Left ventricle myocardium inferior (tissue), 1 donor: ENCODE measurements around the gene TSC22D1. TPM values are rescaled to one million over a fixed set of nuclear protein-coding genes. Genes with fewer than 3 reads are reported as not detected.
A peak's percentile ranks its signal among the peaks of the same experiment; 100 is the strongest.

Source experiments
- DNase-seq: peaks from one replicate; pipeline ENCODE4 v3.0.0-alpha.2; 2020
- H3K27ac ChIP-seq: fragments of 200-600 bp; replicated peaks from 2 replicates; pipeline ENCODE4 v1.8.0; 2021
- H3K27me3 ChIP-seq: fragments of 200-600 bp; 2 replicates; pipeline ENCODE4 v1.8.0; 2021; ENCODE audit warnings: low read depth
- H3K36me3 ChIP-seq: fragments of 200-600 bp; 2 replicates; pipeline ENCODE4 v1.8.0; 2021
- H3K4me1 ChIP-seq: fragments of 200-600 bp; 2 replicates; pipeline ENCODE4 v1.8.0; 2021
- H3K4me3 ChIP-seq: fragments of 200-600 bp; 2 replicates; pipeline ENCODE4 v1.8.0; 2021; ENCODE audit warnings: mild to moderate bottlenecking, moderate library complexity
- H3K9me3 ChIP-seq: fragments of 200-600 bp; replicated peaks from 2 replicates; pipeline ENCODE4 v1.8.0; 2021
- intact Hi-C: fragments of 100-400 bp; cut with micrococcal nuclease; formaldehyde crosslinking; loops from one replicate; pipeline ENCODE4 v1.11.0; 2022
- total RNA-seq: library from RNA; stranded (reverse); fragmentation: NEBNext Ultra II Directional; extraction: Animal tissue kit (Norgen Biotek cat#: 25700); gene quantifications from one replicate; pipeline ENCODE4 v1.2.1, GENCODE V29; 2021
- TF ChIP-seq, protein P1 (sequence below): fragments of 200-600 bp; IDR thresholded peaks from 2 replicates; pipeline ENCODE4 v1.8.0; 2021; ENCODE audit warnings: antibody characterized with exemption, mild to moderate bottlenecking, borderline replicate concordance
- donor health status: DM: no; HTN: yes; CAD: no; lungs with severe emphysema.

Gene TSC22D1
- total RNA-seq, 1 donor from 2014 or later, result 158 TPM

DNA sequence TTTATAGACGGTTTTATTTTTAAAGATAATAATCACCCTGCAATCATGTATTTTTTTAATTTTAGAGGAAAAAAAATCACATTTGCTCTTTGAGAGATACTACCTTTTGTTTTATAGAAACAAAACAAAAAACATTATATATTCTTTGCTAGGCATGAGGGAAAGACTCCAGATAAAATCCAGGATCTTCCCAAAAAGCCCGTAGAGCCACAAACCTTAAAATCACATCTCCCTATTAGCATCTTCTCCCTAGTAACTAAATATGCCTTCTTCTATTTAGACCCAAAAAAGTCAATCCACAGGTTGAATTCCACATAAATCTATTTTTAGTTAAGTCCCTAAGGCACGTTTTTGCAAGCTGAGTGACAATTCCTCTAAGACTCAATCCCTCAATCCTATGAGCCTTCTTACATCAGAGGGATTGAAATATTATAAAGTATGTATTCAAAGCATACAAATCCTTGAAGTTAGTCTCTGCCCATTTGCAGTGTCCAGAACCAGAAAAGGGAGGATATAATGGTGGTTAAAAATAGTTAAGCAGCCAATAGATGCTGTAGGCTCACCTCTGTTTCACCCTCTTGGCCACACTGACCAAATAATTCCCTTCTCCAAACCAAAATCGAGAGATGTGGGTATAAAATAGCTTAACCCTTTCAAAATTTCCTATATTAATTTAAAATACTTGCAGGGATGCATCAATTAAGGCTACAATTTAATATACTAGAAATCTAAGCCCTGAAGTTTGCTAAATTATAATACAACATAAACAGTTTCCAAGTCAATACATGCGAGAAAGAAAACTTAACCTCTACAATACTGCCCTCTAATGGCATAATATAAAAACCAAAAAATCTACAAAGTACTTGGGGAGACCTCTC is 138.5 kb downstream of the TSC22D1 start:
- Histone ChIP-seq H3K4me3 (peak overlapping the region; percentile 87), H3K9me3 (no peaks in the 10 kb centered on the region), H3K27me3 (no peaks in the 10 kb centered on the region), H3K36me3 (peaks cover 24% of the 10 kb centered on the region), H3K27ac (peak overlapping the region; percentile 95), H3K4me1 (peaks cover 53% of the 10 kb centered on the region)
- intact Hi-C loops, result loop anchor here (2.0 to 5.0 kb wide), 3 partner anchors 200 to 533 kb away; no protein-coding TSS in a partner anchor
- no peak for DNase-seq
- TF ChIP-seq, protein P1, sequence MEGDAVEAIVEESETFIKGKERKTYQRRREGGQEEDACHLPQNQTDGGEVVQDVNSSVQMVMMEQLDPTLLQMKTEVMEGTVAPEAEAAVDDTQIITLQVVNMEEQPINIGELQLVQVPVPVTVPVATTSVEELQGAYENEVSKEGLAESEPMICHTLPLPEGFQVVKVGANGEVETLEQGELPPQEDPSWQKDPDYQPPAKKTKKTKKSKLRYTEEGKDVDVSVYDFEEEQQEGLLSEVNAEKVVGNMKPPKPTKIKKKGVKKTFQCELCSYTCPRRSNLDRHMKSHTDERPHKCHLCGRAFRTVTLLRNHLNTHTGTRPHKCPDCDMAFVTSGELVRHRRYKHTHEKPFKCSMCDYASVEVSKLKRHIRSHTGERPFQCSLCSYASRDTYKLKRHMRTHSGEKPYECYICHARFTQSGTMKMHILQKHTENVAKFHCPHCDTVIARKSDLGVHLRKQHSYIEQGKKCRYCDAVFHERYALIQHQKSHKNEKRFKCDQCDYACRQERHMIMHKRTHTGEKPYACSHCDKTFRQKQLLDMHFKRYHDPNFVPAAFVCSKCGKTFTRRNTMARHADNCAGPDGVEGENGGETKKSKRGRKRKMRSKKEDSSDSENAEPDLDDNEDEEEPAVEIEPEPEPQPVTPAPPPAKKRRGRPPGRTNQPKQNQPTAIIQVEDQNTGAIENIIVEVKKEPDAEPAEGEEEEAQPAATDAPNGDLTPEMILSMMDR, result peak; percentile 65

DNA sequence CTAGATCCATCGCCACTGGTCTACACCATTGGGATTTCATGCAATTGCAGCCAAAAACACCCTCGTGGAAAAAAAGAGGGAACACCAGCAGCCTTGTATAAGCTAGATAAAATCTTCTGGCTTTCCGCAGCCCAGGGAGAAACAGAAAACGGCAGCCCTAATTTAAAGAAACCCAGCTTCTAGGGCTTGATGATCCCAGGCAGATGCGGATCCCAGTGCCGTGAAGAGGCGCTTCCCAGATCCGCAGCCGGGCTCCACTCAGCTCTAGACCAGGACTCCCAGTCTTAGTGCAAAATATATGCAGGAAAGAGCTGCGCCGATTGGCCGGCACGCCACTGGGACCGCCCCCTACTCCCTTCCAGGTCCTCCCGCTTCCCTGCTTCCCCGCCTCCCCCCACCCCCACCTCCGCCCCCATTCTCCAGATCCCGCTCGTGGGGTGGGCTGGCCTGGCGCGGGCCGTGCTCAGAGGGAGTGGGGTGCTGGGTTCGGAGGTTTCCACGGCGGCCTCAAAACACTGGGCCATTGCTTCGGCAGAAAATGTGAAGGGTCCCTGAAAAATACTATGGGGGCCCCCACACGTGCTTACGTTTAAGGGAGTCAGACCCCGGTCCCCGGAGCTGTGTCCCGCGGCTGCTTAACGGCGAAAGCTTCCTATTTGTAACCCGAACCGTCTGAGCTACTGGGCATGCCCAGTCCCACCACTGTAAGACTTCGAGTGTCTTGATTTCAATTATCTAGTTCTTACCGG is 139.4 kb downstream of the TSC22D1 start:
- Histone ChIP-seq H3K36me3 (peaks cover 24% of the 10 kb centered on the region), H3K27ac (peak overlapping the region; percentile 95), H3K4me3 (peak overlapping the region; percentile 87), H3K9me3 (no peaks in the 10 kb centered on the region), H3K27me3 (no peaks in the 10 kb centered on the region), H3K4me1 (peaks cover 61% of the 10 kb centered on the region)
- TF ChIP-seq, protein P1, result no peak
- intact Hi-C loops, result loop anchor here (5.0 kb wide), 2 partner anchors 199 to 384 kb away; no protein-coding TSS in a partner anchor
- peak; percentile 95 for DNase-seq

DNA sequence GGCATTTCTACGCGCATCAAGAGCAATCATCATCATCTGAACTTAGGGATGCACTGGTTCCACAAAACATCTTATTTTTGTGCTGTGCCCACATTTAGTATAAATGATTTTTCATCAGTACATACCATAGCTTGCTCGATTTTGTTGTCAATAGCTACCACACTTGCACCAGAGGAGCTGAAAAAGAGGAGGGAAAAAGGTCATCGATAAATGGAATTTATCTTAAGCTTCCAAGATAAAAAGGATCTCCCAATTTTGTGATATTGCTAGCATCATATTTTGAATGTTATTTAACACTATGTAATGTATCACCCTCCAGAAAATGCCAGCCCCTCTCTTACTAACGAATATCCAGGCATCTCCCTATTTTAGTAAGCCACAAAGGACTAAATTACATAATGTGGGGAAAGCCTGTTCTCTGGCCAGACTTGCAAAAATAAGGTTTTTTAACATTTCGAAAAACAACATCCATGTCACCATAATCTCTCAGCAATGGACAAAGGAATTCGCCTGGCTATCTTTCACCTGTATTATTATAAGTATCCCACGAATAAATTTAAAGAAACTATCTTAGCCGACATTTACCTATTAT is 140.1 kb downstream of the TSC22D1 start:
- DNase-seq, result no peak
- H3K4me1 ChIP-seq, result peaks cover 63% of the 10 kb centered on the region

DNA sequence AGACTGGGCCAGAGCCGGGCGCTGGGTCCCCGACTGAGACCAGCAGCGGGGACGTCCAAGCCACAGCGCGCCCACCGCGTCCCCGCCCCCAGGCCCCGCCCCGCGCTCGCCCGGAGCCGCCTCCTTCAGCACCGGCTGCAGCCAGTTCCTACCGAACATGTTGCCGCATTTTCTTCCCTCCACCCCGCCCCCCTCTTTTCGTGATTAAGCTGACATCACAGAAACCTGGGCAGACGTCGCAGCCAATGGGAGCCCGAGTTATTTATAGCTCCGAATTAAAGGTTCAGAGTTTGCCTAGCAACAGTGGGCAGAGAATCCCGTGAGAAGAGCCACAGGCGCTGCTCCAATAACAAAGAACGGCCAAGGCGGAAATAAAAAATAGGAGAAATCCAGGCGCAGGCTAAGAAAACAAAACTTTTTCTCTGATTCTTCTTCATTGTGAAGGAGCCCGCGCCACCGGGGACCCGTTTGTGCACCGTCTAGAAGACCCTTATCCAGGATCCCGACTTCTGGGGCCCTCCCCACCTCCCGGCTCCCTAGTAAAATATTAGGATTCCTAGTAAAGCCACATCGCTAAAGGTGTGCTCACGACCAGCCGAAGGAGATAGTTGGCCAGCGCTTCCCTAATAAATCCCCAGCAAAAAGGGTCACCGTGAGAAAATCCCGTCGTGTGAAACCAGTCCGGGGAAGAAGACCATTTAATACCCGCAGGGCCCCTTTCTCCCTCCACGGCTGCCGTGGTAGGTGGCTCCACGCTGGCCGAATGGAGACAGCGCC is 140.8 kb downstream of the TSC22D1 start:
- Histone ChIP-seq H3K27me3 (no peaks in the 10 kb centered on the region), H3K4me3 (peak overlapping the region; percentile 87), H3K27ac (peak overlapping the region; percentile 95), H3K4me1 (peaks cover 63% of the 10 kb centered on the region), H3K9me3 (no peaks in the 10 kb centered on the region), H3K36me3 (peaks cover 24% of the 10 kb centered on the region)
- intact Hi-C loops, result loop anchor here (5.0 kb wide), 2 partner anchors 198 to 383 kb away; no protein-coding TSS in a partner anchor
- peak; percentile 93 for DNase-seq
- TF ChIP-seq, protein P1, result no peak

More for the DNA sequence above, 140.1 kb downstream of the TSC22D1 start:
- Histone ChIP-seq H3K9me3 (no peaks in the 10 kb centered on the region), H3K27me3 (no peaks in the 10 kb centered on the region), H3K36me3 (peaks cover 24% of the 10 kb centered on the region), H3K27ac (peak overlapping the region; percentile 95), H3K4me3 (peak overlapping the region; percentile 87)
- intact Hi-C loops, result loop anchor here (5.0 kb wide), 2 partner anchors 199 to 384 kb away; no protein-coding TSS in a partner anchor
- TF ChIP-seq, protein P1, result no peak

DNA sequence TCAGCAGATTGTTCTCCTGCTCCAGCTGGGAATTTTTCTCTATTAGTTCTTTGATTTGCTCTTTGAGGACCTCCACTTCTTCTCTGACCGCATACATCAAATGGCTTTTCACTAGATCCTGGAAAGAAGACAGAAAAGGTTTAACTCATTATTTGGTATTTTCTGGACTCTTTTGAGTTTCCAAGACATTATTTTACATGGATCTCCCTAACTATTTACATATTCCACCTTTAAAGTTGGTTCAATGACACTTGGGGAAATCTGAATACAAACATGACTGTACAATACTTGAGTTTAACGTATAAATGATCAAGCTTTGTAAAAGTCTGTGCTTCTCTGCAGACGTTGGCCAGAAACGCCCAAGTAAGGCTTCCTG is 141.4 kb downstream of the TSC22D1 start:
- intact Hi-C loops, result loop anchor here (5.0 kb wide), 2 partner anchors 197 to 382 kb away; no protein-coding TSS in a partner anchor
- peaks cover 24% of the 10 kb centered on the region for H3K36me3 ChIP-seq
- H3K27me3 ChIP-seq, result no peaks in the 10 kb centered on the region
- peak overlapping the region; percentile 87 for H3K4me3 ChIP-seq
- H3K4me1 ChIP-seq, result peaks cover 62% of the 10 kb centered on the region
- H3K9me3 ChIP-seq, result no peaks in the 10 kb centered on the region
- TF ChIP-seq, protein P1, result no peak
- DNase-seq, result no peak
- peak overlapping the region; percentile 95 for H3K27ac ChIP-seq
